Head of caudate nucleus (tissue), 42 donors: ENCODE data around the gene ZNRF2.

Experiments
- DNase-seq, 42 donors: peaks; one replicate each; pipeline versions ENCODE4 v3.0.0 to v3.0.0-alpha.2; 2020 to 2021; ENCODE audit warnings: mixed read lengths in 7 of 42
- intact Hi-C: fragments of 100-400 bp; cut with DNase I; formaldehyde crosslinking; loops from one replicate; pipeline ENCODE4 v1.15.0; 2022

ZNRF2 gene

GRCh38 chr7:30309302-30309701 lies 24.9 kb downstream of the ZNRF2 start:
- intact Hi-C loops, result no loop called here
- no peak for DNase-seq

- no peak for DNase-seq
- intact Hi-C loops, result no loop called here
Measured at GRCh38 chr7:30309842-30310435, 25.5 kb downstream of the ZNRF2 start.

- no peak for DNase-seq
- intact Hi-C loops, result no loop called here
Measured at GRCh38 chr7:30310674-30311362, 26.4 kb downstream of the ZNRF2 start.

GRCh38 chr7:30312178-30312577 lies 27.8 kb downstream of the ZNRF2 start:
- DNase-seq, result no peak
- intact Hi-C loops, result no loop called here

- intact Hi-C loops, result no loop called here
Measured at GRCh38 chr7:30313348-30313747, 29.0 kb downstream of the ZNRF2 start.

GRCh38 chr7:30313793-30314192 lies 29.4 kb downstream of the ZNRF2 start:
- intact Hi-C loops, result no loop called here
- no peak for DNase-seq

More at GRCh38 chr7:30313348-30313747, 29.0 kb downstream of the ZNRF2 start:
- no peak for DNase-seq

- intact Hi-C loops, result no loop called here
- DNase-seq, result no peak
Measured at GRCh38 chr7:30315589-30315988, 31.2 kb downstream of the ZNRF2 start.

GRCh38 chr7:30320392-30320791 lies 36.0 kb downstream of the ZNRF2 start:
- no peak for DNase-seq
- intact Hi-C loops, result no loop called here

GRCh38 chr7:30321089-30321881 lies 36.9 kb downstream of the ZNRF2 start:
- peak in 1 of 42 donors; percentile 6 for DNase-seq
- intact Hi-C loops, result no loop called here

GRCh38 chr7:30321882-30322192 lies 37.4 kb downstream of the ZNRF2 start:
- intact Hi-C loops, result no loop called here
- no peak for DNase-seq

GRCh38 chr7:30322271-30323005 lies 38.0 kb downstream of the ZNRF2 start:
- intact Hi-C loops, result no loop called here

GRCh38 chr7:30323006-30323355 lies 38.6 kb downstream of the ZNRF2 start:
- no peak for DNase-seq
- intact Hi-C loops, result no loop called here

More at GRCh38 chr7:30322271-30323005, 38.0 kb downstream of the ZNRF2 start:
- peak in 1 of 42 donors; percentile 18 for DNase-seq

- no peak for DNase-seq
- intact Hi-C loops, result no loop called here
Measured at GRCh38 chr7:30327813-30328212, 43.4 kb downstream of the ZNRF2 start.

GRCh38 chr7:30328381-30328780 lies 44.0 kb downstream of the ZNRF2 start:
- intact Hi-C loops, result no loop called here
- no peak for DNase-seq

GRCh38 chr7:30329716-30330115 lies 45.3 kb downstream of the ZNRF2 start:
- no peak for DNase-seq
- intact Hi-C loops, result no loop called here

- intact Hi-C loops, result no loop called here
- DNase-seq, result no peak
Measured at GRCh38 chr7:30330134-30331111, 46.0 kb downstream of the ZNRF2 start.

GRCh38 chr7:30331338-30331737 lies 46.9 kb downstream of the ZNRF2 start:
- no peak for DNase-seq
- intact Hi-C loops, result no loop called here

- DNase-seq, result no peak
- intact Hi-C loops, result no loop called here
Measured at GRCh38 chr7:30332549-30332948, 48.2 kb downstream of the ZNRF2 start.
